Measurements from ENCODE around the gene TSPAN10. TPM values are rescaled to one million over a fixed set of nuclear protein-coding genes. Genes with fewer than 3 reads are reported as not detected.
A peak's percentile ranks its signal among the peaks of the same experiment; 100 is the strongest.

The TSPAN10 gene
- total and polyA plus RNA-seq, 2 of the 13 experiments (the other 11 are each of a cell fraction or from before 2014, with no cell fraction given): 0.54 to 0.75 TPM

DNA sequence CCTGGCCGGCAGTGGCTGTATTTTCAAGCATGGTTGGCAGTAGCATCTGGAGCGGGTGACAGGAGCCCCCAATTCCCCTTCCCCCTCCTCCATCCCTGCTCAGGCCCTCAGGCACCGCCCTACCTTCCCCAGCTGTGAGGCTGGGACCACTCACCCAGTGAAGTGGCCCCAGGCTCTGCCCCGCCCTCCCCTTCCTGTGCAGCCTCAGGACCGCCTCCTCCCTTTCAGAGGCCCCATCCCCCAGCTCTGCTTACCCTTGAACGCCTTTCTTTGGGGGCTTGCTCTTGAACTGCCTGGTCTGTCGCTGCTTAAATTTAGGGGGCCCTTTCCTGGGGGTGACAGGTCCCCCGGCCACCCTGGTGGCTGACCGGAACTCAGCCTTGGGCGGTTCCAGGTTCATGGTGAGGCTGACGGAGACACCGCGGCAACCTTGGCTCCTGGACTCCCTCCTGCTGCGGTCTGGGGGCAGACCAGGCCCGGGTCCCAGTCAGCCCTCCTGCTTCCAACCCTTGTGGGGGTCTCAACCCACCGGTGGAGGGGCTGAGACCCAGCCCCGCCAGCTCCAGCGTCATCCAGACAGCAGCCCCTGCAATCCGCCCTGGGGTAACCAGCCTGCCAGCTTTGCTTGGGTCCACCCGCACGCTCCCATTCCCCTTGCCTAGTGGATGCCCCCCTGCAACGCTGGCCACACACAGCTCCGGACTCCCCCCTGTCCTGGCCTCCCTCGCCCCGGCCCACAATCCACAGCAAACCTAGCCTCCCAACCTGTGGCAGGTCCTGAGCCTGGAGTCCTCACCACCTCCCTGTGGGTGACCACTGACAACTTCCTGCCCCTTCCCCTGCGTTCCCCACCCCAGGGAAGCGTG, 16.1 kb downstream of the TSPAN10 start (continued):
- TF ChIP-seq, protein P1, sequence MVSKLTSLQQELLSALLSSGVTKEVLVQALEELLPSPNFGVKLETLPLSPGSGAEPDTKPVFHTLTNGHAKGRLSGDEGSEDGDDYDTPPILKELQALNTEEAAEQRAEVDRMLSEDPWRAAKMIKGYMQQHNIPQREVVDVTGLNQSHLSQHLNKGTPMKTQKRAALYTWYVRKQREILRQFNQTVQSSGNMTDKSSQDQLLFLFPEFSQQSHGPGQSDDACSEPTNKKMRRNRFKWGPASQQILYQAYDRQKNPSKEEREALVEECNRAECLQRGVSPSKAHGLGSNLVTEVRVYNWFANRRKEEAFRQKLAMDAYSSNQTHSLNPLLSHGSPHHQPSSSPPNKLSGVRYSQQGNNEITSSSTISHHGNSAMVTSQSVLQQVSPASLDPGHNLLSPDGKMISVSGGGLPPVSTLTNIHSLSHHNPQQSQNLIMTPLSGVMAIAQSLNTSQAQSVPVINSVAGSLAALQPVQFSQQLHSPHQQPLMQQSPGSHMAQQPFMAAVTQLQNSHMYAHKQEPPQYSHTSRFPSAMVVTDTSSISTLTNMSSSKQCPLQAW (CRISPR knock-in tag; IDR thresholded peaks at IDR 0.05): 0 out of 2 replicates have a peak, but pooled peaks have one; percentile 29
- TF ChIP-seq ZNF598 (CRISPR knock-in tag; IDR thresholded peaks at IDR 0.05; ENCODE audit: borderline replicate concordance) (no peak), SP4 (CRISPR knock-in tag; IDR thresholded peaks at IDR 0.05) (no peak), REL (CRISPR knock-in tag; conservative IDR thresholded peaks at IDR 0.05) (no peak), THAP11 (CRISPR knock-in tag; IDR thresholded peaks at IDR 0.05) (no peak), ZNF274 (CRISPR knock-in tag; IDR thresholded peaks at IDR 0.05) (0 out of 2 replicates have a peak, but pooled peaks have one; percentile 19), RNF219 (CRISPR knock-in tag; IDR thresholded peaks at IDR 0.05) (no peak), SRSF4 (IDR thresholded peaks at IDR 0.05; ENCODE audit: low read depth, low read length, poor library complexity, severe bottlenecking) (no peak), HNF4G (IDR thresholded peaks at IDR 0.05; ENCODE audit: borderline replicate concordance, low read depth, low read length) (no peak), HNF4G (CRISPR knock-in tag; IDR thresholded peaks at IDR 0.05; ENCODE audit: borderline replicate concordance, low read depth) (no peak), ZNF207 (IDR thresholded peaks at IDR 0.05; ENCODE audit: borderline replicate concordance) (no peak), ZNF414 (CRISPR knock-in tag; IDR thresholded peaks at IDR 0.05) (no peak), CBFB (CRISPR knock-in tag; IDR thresholded peaks at IDR 0.05) (no peak), SIX4 (CRISPR knock-in tag; IDR thresholded peaks at IDR 0.05) (no peak), SALL2 (CRISPR knock-in tag; IDR thresholded peaks at IDR 0.05) (no peak), NRL (CRISPR knock-in tag; IDR thresholded peaks at IDR 0.05; ENCODE audit: borderline replicate concordance) (no peak), TCF7 (IDR thresholded peaks at IDR 0.05; ENCODE audit: low read depth) (no peak), MXD4 (CRISPR knock-in tag; IDR thresholded peaks at IDR 0.05) (no peak), PAX8 (CRISPR knock-in tag; IDR thresholded peaks at IDR 0.05; ENCODE audit: borderline replicate concordance) (no peak), ZBTB8A (CRISPR knock-in tag; IDR thresholded peaks at IDR 0.05; ENCODE audit: borderline replicate concordance, low read depth) (no peak), ZNF678 (CRISPR knock-in tag; IDR thresholded peaks at IDR 0.05) (no peak), SALL1 (CRISPR knock-in tag; IDR thresholded peaks at IDR 0.05) (no peak), RXRB (CRISPR knock-in tag; IDR thresholded peaks at IDR 0.05; ENCODE audit: borderline replicate concordance) (no peak)
- TF ChIP-seq, protein P2, sequence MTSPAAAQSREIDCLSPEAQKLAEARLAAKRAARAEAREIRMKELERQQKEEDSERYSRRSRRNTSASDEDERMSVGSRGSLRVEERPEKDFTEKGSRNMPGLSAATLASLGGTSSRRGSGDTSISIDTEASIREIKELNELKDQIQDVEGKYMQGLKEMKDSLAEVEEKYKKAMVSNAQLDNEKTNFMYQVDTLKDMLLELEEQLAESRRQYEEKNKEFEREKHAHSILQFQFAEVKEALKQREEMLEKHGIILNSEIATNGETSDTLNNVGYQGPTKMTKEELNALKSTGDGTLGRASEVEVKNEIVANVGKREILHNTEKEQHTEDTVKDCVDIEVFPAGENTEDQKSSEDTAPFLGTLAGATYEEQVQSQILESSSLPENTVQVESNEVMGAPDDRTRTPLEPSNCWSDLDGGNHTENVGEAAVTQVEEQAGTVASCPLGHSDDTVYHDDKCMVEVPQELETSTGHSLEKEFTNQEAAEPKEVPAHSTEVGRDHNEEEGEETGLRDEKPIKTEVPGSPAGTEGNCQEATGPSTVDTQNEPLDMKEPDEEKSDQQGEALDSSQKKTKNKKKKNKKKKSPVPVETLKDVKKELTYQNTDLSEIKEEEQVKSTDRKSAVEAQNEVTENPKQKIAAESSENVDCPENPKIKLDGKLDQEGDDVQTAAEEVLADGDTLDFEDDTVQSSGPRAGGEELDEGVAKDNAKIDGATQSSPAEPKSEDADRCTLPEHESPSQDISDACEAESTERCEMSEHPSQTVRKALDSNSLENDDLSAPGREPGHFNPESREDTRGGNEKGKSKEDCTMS (CRISPR knock-in tag; conservative IDR thresholded peaks at IDR 0.05): no peak

All from HepG2 (cell line).